Measurements from ENCODE around the gene KCND2.

DNA sequence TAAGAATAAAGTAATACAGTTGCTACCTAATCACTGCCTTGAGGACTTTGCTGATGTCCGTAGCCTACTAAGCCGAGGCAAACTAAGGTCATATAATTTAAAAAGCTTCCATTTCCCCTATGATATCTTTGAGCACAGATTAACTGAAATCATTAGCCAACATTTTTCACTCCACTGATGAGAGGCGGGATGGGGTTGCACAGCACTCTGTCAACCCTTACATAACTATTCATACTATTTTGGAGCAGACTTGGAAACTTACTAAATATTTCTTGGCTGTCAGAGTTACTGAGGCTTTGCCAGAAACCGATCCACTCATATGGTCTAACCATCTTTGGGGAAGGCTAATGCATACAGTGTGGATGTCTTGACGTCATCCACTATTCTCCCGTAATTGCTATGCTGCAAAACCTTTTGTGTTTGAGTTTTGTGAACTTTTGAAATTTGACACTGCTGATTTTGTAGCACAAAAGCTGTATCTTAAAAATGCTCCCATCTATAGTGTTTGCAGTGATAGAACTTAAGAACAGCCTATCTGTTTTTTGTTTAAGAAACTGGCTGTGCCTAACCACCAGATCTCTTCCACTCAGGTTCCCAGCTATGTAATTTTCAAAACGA lies 336.3 kb downstream of the KCND2 start:
- TF ChIP-seq POLR2A (IDR thresholded peaks at IDR 0.05; ENCODE audit: low read length) (no peak), GATA1 (IDR thresholded peaks at IDR 0.05; ENCODE audit: low read depth, low read length) (no peak)

Measured in erythroblast (primary cell).